Measurements from ENCODE around the gene RALGAPA1.

Gene RALGAPA1

GRCh38 chr14:35754671-35755070, 54.4 kb downstream of the RALGAPA1 start:
- no peaks in the 10 kb centered on the region for H3K27me3 ChIP-seq (replicated peaks; ENCODE audit: insufficient read depth, low read length)
- no peak for DNase-seq
- H3K79me2 ChIP-seq (ENCODE audit: low read length), result no peaks in the 10 kb centered on the region
- no peak overlapping the region for H3K27ac ChIP-seq (ENCODE audit: low read length)
- TF ChIP-seq, protein P1, sequence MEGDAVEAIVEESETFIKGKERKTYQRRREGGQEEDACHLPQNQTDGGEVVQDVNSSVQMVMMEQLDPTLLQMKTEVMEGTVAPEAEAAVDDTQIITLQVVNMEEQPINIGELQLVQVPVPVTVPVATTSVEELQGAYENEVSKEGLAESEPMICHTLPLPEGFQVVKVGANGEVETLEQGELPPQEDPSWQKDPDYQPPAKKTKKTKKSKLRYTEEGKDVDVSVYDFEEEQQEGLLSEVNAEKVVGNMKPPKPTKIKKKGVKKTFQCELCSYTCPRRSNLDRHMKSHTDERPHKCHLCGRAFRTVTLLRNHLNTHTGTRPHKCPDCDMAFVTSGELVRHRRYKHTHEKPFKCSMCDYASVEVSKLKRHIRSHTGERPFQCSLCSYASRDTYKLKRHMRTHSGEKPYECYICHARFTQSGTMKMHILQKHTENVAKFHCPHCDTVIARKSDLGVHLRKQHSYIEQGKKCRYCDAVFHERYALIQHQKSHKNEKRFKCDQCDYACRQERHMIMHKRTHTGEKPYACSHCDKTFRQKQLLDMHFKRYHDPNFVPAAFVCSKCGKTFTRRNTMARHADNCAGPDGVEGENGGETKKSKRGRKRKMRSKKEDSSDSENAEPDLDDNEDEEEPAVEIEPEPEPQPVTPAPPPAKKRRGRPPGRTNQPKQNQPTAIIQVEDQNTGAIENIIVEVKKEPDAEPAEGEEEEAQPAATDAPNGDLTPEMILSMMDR (IDR thresholded peaks at IDR 0.05; ENCODE audit: low read length), result no peak
- no peak for TF ChIP-seq EZH2 (optimal IDR thresholded peaks at IDR 0.05; ENCODE audit: low read depth, low read length)
- no peak for TF ChIP-seq EZH2phosphoT487 (IDR thresholded peaks at IDR 0.05; ENCODE audit: low read length)
- no peak overlapping the region for H3K4me3 ChIP-seq (ENCODE audit: low read length)
- no peak overlapping the region for H2AFZ ChIP-seq (ENCODE audit: low read length)
- H3K4me1 ChIP-seq (ENCODE audit: low read length), result no peaks in the 10 kb centered on the region
- H3F3A ChIP-seq (ENCODE audit: insufficient read depth, low read length), result no peaks in the 10 kb centered on the region
- H3K9ac ChIP-seq (ENCODE audit: low read length), result no peak overlapping the region
- no peaks in the 10 kb centered on the region for H4K20me1 ChIP-seq (ENCODE audit: insufficient read depth, low read length)
- no peaks in the 10 kb centered on the region for H3K9me3 ChIP-seq (replicated peaks; ENCODE audit: insufficient read depth, low read length)
- H3K9me2 ChIP-seq (replicated peaks; ENCODE audit: insufficient read depth, low read length), result no peaks in the 10 kb centered on the region
- H3K36me3 ChIP-seq (replicated peaks; ENCODE audit: insufficient read depth, low read length), result no peaks in the 10 kb centered on the region
- no peak overlapping the region for H3K4me2 ChIP-seq (ENCODE audit: low read depth, low read length)

GRCh38 chr14:35752380-35752779, 56.7 kb downstream of the RALGAPA1 start:
- TF ChIP-seq EZH2 (optimal IDR thresholded peaks at IDR 0.05; ENCODE audit: low read depth, low read length), result no peak
- TF ChIP-seq, protein P1 (IDR thresholded peaks at IDR 0.05; ENCODE audit: low read length), result no peak
- no peak for TF ChIP-seq EZH2phosphoT487 (IDR thresholded peaks at IDR 0.05; ENCODE audit: low read length)
- no peaks in the 10 kb centered on the region for H3F3A ChIP-seq (ENCODE audit: insufficient read depth, low read length)
- no peak overlapping the region for H3K4me3 ChIP-seq (ENCODE audit: low read length)

DNA sequence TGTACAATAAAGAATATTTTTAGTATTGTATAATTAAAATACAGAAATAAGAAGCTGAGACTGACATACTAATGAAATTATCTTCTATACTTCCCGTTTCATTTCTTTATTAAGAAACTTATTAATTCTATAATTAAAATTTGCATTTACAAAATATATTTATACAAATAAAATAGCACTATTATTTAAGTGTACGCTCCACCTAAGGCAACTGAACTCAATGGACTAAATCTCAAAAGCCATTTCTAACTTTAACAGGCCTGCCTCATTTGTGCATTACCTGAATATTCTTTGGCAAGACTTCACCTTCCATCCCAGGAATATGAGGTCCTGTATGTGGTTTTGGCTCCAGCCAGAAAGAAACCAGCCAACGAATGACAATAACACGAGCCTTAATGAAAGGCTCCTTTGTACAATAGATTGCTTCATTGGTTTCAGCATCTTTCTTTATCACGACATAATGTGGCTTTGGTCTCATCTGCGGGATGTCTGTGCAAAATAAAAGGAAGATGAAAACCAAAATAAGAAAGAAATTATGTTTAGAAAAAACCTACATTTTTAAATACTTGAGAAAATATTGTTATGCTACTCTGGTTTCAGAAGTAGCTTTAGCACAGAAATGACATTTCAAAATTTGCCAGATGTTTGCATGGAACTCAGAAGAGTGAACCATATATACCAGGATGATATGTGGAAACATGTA, 58.7 kb downstream of the RALGAPA1 start:
- no peaks in the 10 kb centered on the region for H3K36me3 ChIP-seq (replicated peaks; ENCODE audit: insufficient read depth, low read length)
- TF ChIP-seq EZH2 (optimal IDR thresholded peaks at IDR 0.05; ENCODE audit: low read depth, low read length), result no peak
- TF ChIP-seq, protein P1 (IDR thresholded peaks at IDR 0.05; ENCODE audit: low read length), result no peak
- TF ChIP-seq EZH2phosphoT487 (IDR thresholded peaks at IDR 0.05; ENCODE audit: low read length), result no peak

More at GRCh38 chr14:35752380-35752779, 56.7 kb downstream of the RALGAPA1 start:
- H3K9me3 ChIP-seq (replicated peaks; ENCODE audit: insufficient read depth, low read length), result no peaks in the 10 kb centered on the region
- no peak overlapping the region for H2AFZ ChIP-seq (ENCODE audit: low read length)
- H3K4me1 ChIP-seq (ENCODE audit: low read length), result no peaks in the 10 kb centered on the region
- no peak overlapping the region for H3K27ac ChIP-seq (ENCODE audit: low read length)
- H4K20me1 ChIP-seq (ENCODE audit: insufficient read depth, low read length), result no peaks in the 10 kb centered on the region
- no peak overlapping the region for H3K4me2 ChIP-seq (ENCODE audit: low read depth, low read length)
- H3K27me3 ChIP-seq (replicated peaks; ENCODE audit: insufficient read depth, low read length), result no peaks in the 10 kb centered on the region
- no peaks in the 10 kb centered on the region for H3K79me2 ChIP-seq (ENCODE audit: low read length)
- DNase-seq, result no peak
- H3K9ac ChIP-seq (ENCODE audit: low read length), result no peak overlapping the region
- no peaks in the 10 kb centered on the region for H3K36me3 ChIP-seq (replicated peaks; ENCODE audit: insufficient read depth, low read length)
- H3K9me2 ChIP-seq (replicated peaks; ENCODE audit: insufficient read depth, low read length), result no peaks in the 10 kb centered on the region

More for the DNA sequence above, 58.7 kb downstream of the RALGAPA1 start:
- no peak for DNase-seq
- Histone ChIP-seq H3K9ac (ENCODE audit: low read length) (no peak overlapping the region), H3K9me2 (replicated peaks; ENCODE audit: insufficient read depth, low read length) (no peaks in the 10 kb centered on the region), H3K4me2 (ENCODE audit: low read depth, low read length) (no peak overlapping the region), H3F3A (ENCODE audit: insufficient read depth, low read length) (no peaks in the 10 kb centered on the region), H3K27ac (ENCODE audit: low read length) (no peak overlapping the region), H3K9me3 (replicated peaks; ENCODE audit: insufficient read depth, low read length) (no peaks in the 10 kb centered on the region), H4K20me1 (ENCODE audit: insufficient read depth, low read length) (no peaks in the 10 kb centered on the region), H3K27me3 (replicated peaks; ENCODE audit: insufficient read depth, low read length) (no peaks in the 10 kb centered on the region), H3K79me2 (ENCODE audit: low read length) (no peaks in the 10 kb centered on the region), H3K4me1 (ENCODE audit: low read length) (no peaks in the 10 kb centered on the region), H3K4me3 (ENCODE audit: low read length) (no peak overlapping the region), H2AFZ (ENCODE audit: low read length) (no peak overlapping the region)

Measured in MM.1S (cell line).